OCI-LY1 (cell line): ENCODE measurements around the gene STRIP2.

ENCODE experiments used
- H2AFZ ChIP-seq: fragments of 200-600 bp; sonication (generic), shearing (Covaris generic); 2 replicates; pipeline ENCODE4 v1.6.0; 2014; ENCODE audit warnings: antibody characterized with exemption, mild to moderate bottlenecking, low read length
- H3F3A ChIP-seq: fragments of 200-600 bp; sonication (generic), shearing (Covaris generic); 2 replicates; pipeline ENCODE4 v1.6.0; 2014; ENCODE audit warnings: mild to moderate bottlenecking, antibody characterized with exemption, low read length, moderate library complexity; ENCODE audit not compliant: insufficient read depth
- H3K27ac ChIP-seq: fragments of 200-600 bp; sonication (generic); 2 replicates; pipeline ENCODE4 v1.5.1; 2014; ENCODE audit warnings: low read length, mixed run types, mild to moderate bottlenecking, low read depth; ENCODE audit not compliant: poor library complexity, severe bottlenecking
- H3K27me3 ChIP-seq: fragments of 200-600 bp; sonication (generic); 2 replicates; pipeline ENCODE4 v1.6.0; 2014; ENCODE audit warnings: antibody characterized with exemption, mild to moderate bottlenecking, low read length, moderate library complexity; ENCODE audit not compliant: insufficient read depth
- H3K36me3 ChIP-seq: fragments of 200-600 bp; sonication (generic); 2 replicates; pipeline ENCODE4 v1.6.1; 2014; ENCODE audit warnings: mild to moderate bottlenecking, antibody characterized with exemption, low read length, moderate library complexity, mixed read lengths; ENCODE audit not compliant: insufficient read depth
- H3K4me1 ChIP-seq: fragments of 200-600 bp; sonication (generic); 2 replicates; pipeline ENCODE4 v1.5.1; 2014; ENCODE audit warnings: mild to moderate bottlenecking, low read length, moderate library complexity; ENCODE audit not compliant: insufficient read depth, severe bottlenecking
- H3K4me2 ChIP-seq: fragments of 200-600 bp; sonication (generic), shearing (Covaris generic); 2 replicates; pipeline ENCODE4 v1.6.1; 2014; ENCODE audit warnings: low read length
- H3K4me3 ChIP-seq: fragments of 200-600 bp; sonication (generic); 2 replicates; pipeline ENCODE4 v1.5.1; 2014; ENCODE audit warnings: low read length, low read depth, mild to moderate bottlenecking, mixed read lengths; ENCODE audit not compliant: poor library complexity, severe bottlenecking
- H3K79me2 ChIP-seq: fragments of 200-600 bp; shearing (Covaris generic); 2 replicates; pipeline ENCODE4 v1.6.1; 2016; ENCODE audit warnings: mixed run types, low read length, mixed read lengths; ENCODE audit not compliant: insufficient read depth
- H3K9ac ChIP-seq: fragments of 200-600 bp; sonication (generic), shearing (Covaris generic); 2 replicates; pipeline ENCODE4 v1.6.1; 2014; ENCODE audit warnings: mild to moderate bottlenecking, low read length, mixed read lengths
- H3K9me2 ChIP-seq: fragments of 200-600 bp; sonication (generic), shearing (Covaris generic); 2 replicates; pipeline ENCODE4 v1.6.1; 2014; ENCODE audit warnings: low read depth, mild to moderate bottlenecking, low read length, mixed read lengths
- H3K9me3 ChIP-seq: fragments of 200-600 bp; shearing (Covaris generic); 2 replicates; pipeline ENCODE4 v1.6.1; 2014; ENCODE audit warnings: low read length, mixed read lengths
- H4K20me1 ChIP-seq: fragments of 200-600 bp; sonication (generic), shearing (Covaris generic); 2 replicates; pipeline ENCODE4 v1.6.0; 2016; ENCODE audit warnings: mild to moderate bottlenecking, low read length; ENCODE audit not compliant: insufficient read depth
- CTCF ChIP-seq: fragments of 200-600 bp; sonication (generic), shearing (Covaris generic); IDR thresholded peaks from 2 replicates; pipeline ENCODE4 v1.5.1; 2017; ENCODE audit warnings: mild to moderate bottlenecking, antibody characterized with exemption, low read length, moderate library complexity, mixed read lengths
- EZH2 ChIP-seq: fragments of 200-600 bp; sonication (generic), shearing (Covaris generic); IDR thresholded peaks from 2 replicates; pipeline ENCODE4 v1.8.0; 2017; ENCODE audit warnings: borderline replicate concordance, mixed run types, mild to moderate bottlenecking, antibody characterized with exemption, low read length, moderate library complexity, mixed read lengths

Gene STRIP2

DNA sequence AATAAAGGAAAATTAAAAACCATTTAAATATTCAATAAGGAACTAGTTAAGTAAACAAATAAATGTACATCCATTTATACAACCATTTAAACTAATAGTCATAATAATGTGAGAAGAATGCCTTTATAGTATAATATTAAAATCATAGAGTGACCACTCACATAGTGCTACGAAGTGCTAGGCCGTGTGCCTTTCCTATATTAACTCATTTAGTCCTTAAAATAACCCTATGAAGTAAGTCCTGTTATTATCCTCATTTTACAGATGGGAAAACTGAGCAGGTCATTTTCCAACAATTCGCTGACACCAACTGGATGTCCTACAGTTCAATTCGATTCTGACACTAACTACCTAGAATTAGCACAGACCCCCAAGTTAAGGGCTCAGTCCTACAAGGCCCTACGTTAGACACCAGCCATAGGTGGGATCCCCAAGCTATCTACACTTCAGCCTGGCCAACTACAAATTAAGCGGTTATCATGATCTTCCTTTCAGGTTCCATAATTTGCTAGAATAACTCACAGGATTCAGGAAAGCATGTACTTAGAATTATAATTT is 4.1 kb downstream of the STRIP2 start:
- Histone ChIP-seq H3K4me2 (no peak overlapping the region), H3K27me3 (peaks cover 6% of the 10 kb centered on the region; the same call in 1 of the 2 replicates), H3K9me3 (no peaks in the 10 kb centered on the region), H3F3A (no peaks in the 10 kb centered on the region), H3K27ac (no peak overlapping the region), H3K4me1 (peaks cover 13% of the 10 kb centered on the region), H3K79me2 (no peaks in the 10 kb centered on the region), H2AFZ (no peak overlapping the region), H3K36me3 (no peaks in the 10 kb centered on the region), H4K20me1 (no peaks in the 10 kb centered on the region), H3K9me2 (no peaks in the 10 kb centered on the region), H3K9ac (no peak overlapping the region), H3K4me3 (no peak overlapping the region)
- TF ChIP-seq CTCF (no peak), EZH2 (no peak)

- H4K20me1 ChIP-seq: no peaks in the 10 kb centered on the region
- H3K4me2 ChIP-seq: no peak overlapping the region
- peaks cover 6% of the 10 kb centered on the region; the same call in 1 of the 2 replicates for H3K27me3 ChIP-seq
- no peaks in the 10 kb centered on the region for H3K79me2 ChIP-seq
- TF ChIP-seq CTCF (no peak), EZH2 (no peak)
- no peaks in the 10 kb centered on the region for H3F3A ChIP-seq
- no peak overlapping the region for H2AFZ ChIP-seq
- no peaks in the 10 kb centered on the region for H3K36me3 ChIP-seq
- peaks cover 9% of the 10 kb centered on the region for H3K4me1 ChIP-seq
- no peak overlapping the region for H3K27ac ChIP-seq
- no peaks in the 10 kb centered on the region for H3K9me3 ChIP-seq
- no peaks in the 10 kb centered on the region for H3K9me2 ChIP-seq
- H3K9ac ChIP-seq: no peak overlapping the region
- no peak overlapping the region for H3K4me3 ChIP-seq
Observed at GRCh38 chr7:129438839-129439651, 4.8 kb downstream of the STRIP2 start.

- no peak for TF ChIP-seq EZH2
- TF ChIP-seq CTCF: no peak
- Histone ChIP-seq H4K20me1 (no peaks in the 10 kb centered on the region), H3K9me3 (no peaks in the 10 kb centered on the region), H3K4me2 (no peak overlapping the region), H3K27ac (no peak overlapping the region), H3K27me3 (0 out of 2 replicates have a peak, but pooled peaks cover 2% of the 10 kb centered on the region), H3F3A (no peaks in the 10 kb centered on the region), H3K4me3 (no peak overlapping the region), H2AFZ (no peak overlapping the region), H3K4me1 (peaks cover 4% of the 10 kb centered on the region), H3K36me3 (no peaks in the 10 kb centered on the region), H3K9me2 (no peaks in the 10 kb centered on the region), H3K79me2 (no peaks in the 10 kb centered on the region), H3K9ac (no peak overlapping the region)
Observed at GRCh38 chr7:129439963-129440625, 5.9 kb downstream of the STRIP2 start.
